Activated naive CD8-positive, alpha-beta T cell treated with anti-CD3 and anti-CD28 coated beads, Interleukin-2, amount 10 ng/mL, durations not matched to agents 7 days and 5 days (primary cell): Measurements from ENCODE around the gene CBX7. TPM values are rescaled to one million over a fixed set of nuclear protein-coding genes. Genes with fewer than 3 reads are reported as not detected.

Source experiments
- ATAC-seq: fragments of 150-1000 bp; cut with Tn5 transposase; one replicate; pipeline ENCODE4 v1.10.0; 2021; ENCODE audit warnings: low read depth, moderate library complexity
- POLR2A ChIA-PET: fragments of 350-600 bp; sonication (Branson Sonifier 250); formaldehyde crosslinking; loops from one replicate; lab custom pipeline; 2021; ENCODE audit warnings: antibody characterized with exemption; lab: Charles Lee
- DNase-seq: peaks from one replicate; pipeline ENCODE4 v3.0.0; 2021
- H3K27ac Mint-ChIP-seq: one replicate; pipeline ENCODE4 v1.8.0; 2022; ENCODE audit warnings: mild to moderate bottlenecking, mixed read lengths
- H3K27me3 Mint-ChIP-seq: one replicate; pipeline ENCODE4 v1.8.0; 2022; ENCODE audit warnings: mild to moderate bottlenecking, moderate library complexity, mixed read lengths
- H3K36me3 Mint-ChIP-seq: one replicate; pipeline ENCODE4 v1.8.0; 2021; ENCODE audit warnings: mild to moderate bottlenecking, mixed read lengths
- H3K4me1 Mint-ChIP-seq: one replicate; pipeline ENCODE4 v1.8.0; 2021; ENCODE audit warnings: mixed read lengths
- H3K4me3 Mint-ChIP-seq: one replicate; pipeline ENCODE4 v1.8.0; 2022; ENCODE audit warnings: mild to moderate bottlenecking, moderate library complexity, mixed read lengths
- H3K9me3 Mint-ChIP-seq: one replicate; pipeline ENCODE4 v1.8.0; 2021; ENCODE audit warnings: mixed read lengths
- total RNA-seq, 2 experiments: library from RNA; stranded (reverse); gene quantifications; one replicate each; pipeline ENCODE4 v1.2.3, GENCODE V29; 2021

CBX7 gene
- total RNA-seq, 2 experiments from 2014 or later, result 64.2 to 71.3 TPM

GRCh38 chr22:39134366-39135091 lies 18.0 kb downstream of the CBX7 start:
- peaks cover 8% of the 10 kb centered on the region for H3K4me1 Mint-ChIP-seq
- ATAC-seq (no peak), DNase-seq (no peak)
- no peak overlapping the region for H3K4me3 Mint-ChIP-seq
- H3K27ac Mint-ChIP-seq, result no peak overlapping the region
- H3K36me3 Mint-ChIP-seq, result no peaks in the 10 kb centered on the region
- POLR2A ChIA-PET, result interaction anchor here (1.0 kb wide), 1 partner anchor 14 kb away, joined by 3 read pairs; no protein-coding TSS in a partner anchor
- H3K9me3 Mint-ChIP-seq, result no peaks in the 10 kb centered on the region
- H3K27me3 Mint-ChIP-seq, result no peaks in the 10 kb centered on the region

GRCh38 chr22:39133871-39134270 lies 18.6 kb downstream of the CBX7 start:
- peaks cover 8% of the 10 kb centered on the region for H3K4me1 Mint-ChIP-seq
- H3K4me3 Mint-ChIP-seq, result no peak overlapping the region
- no peaks in the 10 kb centered on the region for H3K9me3 Mint-ChIP-seq
- no peaks in the 10 kb centered on the region for H3K27me3 Mint-ChIP-seq
- DNase-seq (no peak), ATAC-seq (no peak)
- no peaks in the 10 kb centered on the region for H3K36me3 Mint-ChIP-seq
- POLR2A ChIA-PET, result interaction anchor here (1.0 kb wide), 1 partner anchor 15 kb away, joined by 3 read pairs; no protein-coding TSS in a partner anchor
- H3K27ac Mint-ChIP-seq, result no peak overlapping the region

- Mint-ChIP-seq H3K36me3 (no peaks in the 10 kb centered on the region), H3K27ac (no peak overlapping the region), H3K27me3 (no peaks in the 10 kb centered on the region), H3K4me1 (peaks cover 3% of the 10 kb centered on the region), H3K4me3 (no peak overlapping the region), H3K9me3 (no peaks in the 10 kb centered on the region)
- POLR2A ChIA-PET, result no interaction called here
- DNase-seq (no peak), ATAC-seq (no peak)
Observed at GRCh38 chr22:39132871-39133524, 19.5 kb downstream of the CBX7 start.

GRCh38 chr22:39132281-39132680 lies 20.2 kb downstream of the CBX7 start:
- no peak overlapping the region for H3K27ac Mint-ChIP-seq
- H3K4me1 Mint-ChIP-seq, result peaks cover 3% of the 10 kb centered on the region
- ATAC-seq, result no peak
- no peak for DNase-seq
- no peaks in the 10 kb centered on the region for H3K9me3 Mint-ChIP-seq
- H3K27me3 Mint-ChIP-seq, result no peaks in the 10 kb centered on the region
- H3K36me3 Mint-ChIP-seq, result no peaks in the 10 kb centered on the region
- H3K4me3 Mint-ChIP-seq, result no peak overlapping the region
- POLR2A ChIA-PET, result no interaction called here

- Mint-ChIP-seq H3K27ac (no peak overlapping the region), H3K36me3 (no peaks in the 10 kb centered on the region), H3K27me3 (no peaks in the 10 kb centered on the region), H3K9me3 (no peaks in the 10 kb centered on the region), H3K4me3 (no peak overlapping the region), H3K4me1 (peaks cover 3% of the 10 kb centered on the region)
- no peak for ATAC-seq
- POLR2A ChIA-PET, result no interaction called here
- no peak for DNase-seq
Observed at GRCh38 chr22:39130892-39131855, 21.3 kb downstream of the CBX7 start.

- Mint-ChIP-seq H3K36me3 (no peaks in the 10 kb centered on the region), H3K9me3 (no peaks in the 10 kb centered on the region), H3K4me1 (peaks cover 3% of the 10 kb centered on the region), H3K27ac (no peak overlapping the region), H3K27me3 (no peaks in the 10 kb centered on the region), H3K4me3 (no peak overlapping the region)
- DNase-seq, result no peak
- no peak for ATAC-seq
- POLR2A ChIA-PET, result interaction anchor here (0.6 kb wide), 1 partner anchor 92 kb away, joined by 5 read pairs; no protein-coding TSS in a partner anchor
Observed at GRCh38 chr22:39130152-39130704, 22.3 kb downstream of the CBX7 start.

- ATAC-seq, result no peak
- H3K36me3 Mint-ChIP-seq, result no peaks in the 10 kb centered on the region
- no peak overlapping the region for H3K27ac Mint-ChIP-seq
- DNase-seq, result no peak
- POLR2A ChIA-PET, result interaction anchor here (0.6 kb wide), 1 partner anchor 91 kb away, joined by 5 read pairs; no protein-coding TSS in a partner anchor
- H3K27me3 Mint-ChIP-seq, result no peaks in the 10 kb centered on the region
- no peak overlapping the region for H3K4me3 Mint-ChIP-seq
- H3K4me1 Mint-ChIP-seq, result peaks cover 3% of the 10 kb centered on the region
- no peaks in the 10 kb centered on the region for H3K9me3 Mint-ChIP-seq
Observed at GRCh38 chr22:39129746-39130145, 22.7 kb downstream of the CBX7 start.

- DNase-seq (no peak), ATAC-seq (no peak)
- no peak overlapping the region for H3K4me3 Mint-ChIP-seq
- no peak overlapping the region for H3K27ac Mint-ChIP-seq
- POLR2A ChIA-PET, result interaction anchor here (1.1 kb wide), 1 partner anchor 190 kb away, joined by 3 read pairs; the partner anchor contains the start of gene RPL3
- no peaks in the 10 kb centered on the region for H3K9me3 Mint-ChIP-seq
- no peaks in the 10 kb centered on the region for H3K27me3 Mint-ChIP-seq
- no peaks in the 10 kb centered on the region for H3K36me3 Mint-ChIP-seq
- peaks cover 3% of the 10 kb centered on the region for H3K4me1 Mint-ChIP-seq
Observed at GRCh38 chr22:39129081-39129480, 23.4 kb downstream of the CBX7 start.

- Mint-ChIP-seq H3K9me3 (no peaks in the 10 kb centered on the region), H3K4me1 (peaks cover 3% of the 10 kb centered on the region), H3K27ac (no peak overlapping the region), H3K4me3 (no peak overlapping the region), H3K27me3 (no peaks in the 10 kb centered on the region), H3K36me3 (no peaks in the 10 kb centered on the region)
- POLR2A ChIA-PET, result interaction anchor here (1.1 kb wide), 1 partner anchor 190 kb away, joined by 3 read pairs; the partner anchor contains the start of gene RPL3
- ATAC-seq, result no peak
- DNase-seq, result no peak
Observed at GRCh38 chr22:39128508-39128907, 24.0 kb downstream of the CBX7 start.

GRCh38 chr22:39125622-39126021 lies 26.9 kb downstream of the CBX7 start:
- H3K4me3 Mint-ChIP-seq, result no peak overlapping the region
- ATAC-seq (no peak), DNase-seq (no peak)
- POLR2A ChIA-PET, result interaction anchor here (0.6 kb wide), 1 partner anchor 401 kb away, joined by 6 read pairs; no protein-coding TSS in a partner anchor
- no peak overlapping the region for H3K27ac Mint-ChIP-seq
- H3K9me3 Mint-ChIP-seq, result no peaks in the 10 kb centered on the region
- H3K36me3 Mint-ChIP-seq, result no peaks in the 10 kb centered on the region
- H3K4me1 Mint-ChIP-seq, result peaks cover 15% of the 10 kb centered on the region
- H3K27me3 Mint-ChIP-seq, result no peaks in the 10 kb centered on the region

GRCh38 chr22:39123751-39124581 lies 28.5 kb downstream of the CBX7 start:
- Mint-ChIP-seq H3K36me3 (no peaks in the 10 kb centered on the region), H3K27ac (no peak overlapping the region), H3K4me1 (peaks cover 16% of the 10 kb centered on the region), H3K4me3 (no peak overlapping the region), H3K27me3 (no peaks in the 10 kb centered on the region), H3K9me3 (no peaks in the 10 kb centered on the region)
- POLR2A ChIA-PET, result interaction anchor here (1.4 kb wide), 1 partner anchor 121 kb away, joined by 5 read pairs; no protein-coding TSS in a partner anchor
- ATAC-seq (no peak), DNase-seq (no peak)
